GM15510 (cell line): ENCODE measurements around the gene PHC2.

Source experiments
- POLR2A ChIP-seq: IDR thresholded peaks from 3 replicates; pipeline ENCODE4 v1.6.1; 2011; ENCODE audit warnings: borderline replicate concordance; ENCODE audit not compliant: insufficient read length; ENCODE audit errors: extremely low read depth

Gene PHC2

GRCh38 chr1:33286451-33287185, 144.3 kb downstream of the PHC2 start:
- TF ChIP-seq POLR2A: no peak

GRCh38 chr1:33284049-33284448, 146.8 kb downstream of the PHC2 start:
- TF ChIP-seq POLR2A: no peak

- no peak for TF ChIP-seq POLR2A
These were observed 148.1 kb downstream of the PHC2 start for GRCh38 chr1:33282791-33283190.

- no peak for TF ChIP-seq POLR2A
These were observed 149.2 kb downstream of the PHC2 start for GRCh38 chr1:33281554-33282303.

GRCh38 chr1:33280091-33280661, 150.7 kb downstream of the PHC2 start:
- no peak for TF ChIP-seq POLR2A

GRCh38 chr1:33277488-33278084, 153.3 kb downstream of the PHC2 start:
- TF ChIP-seq POLR2A: no peak

GRCh38 chr1:33276573-33277298, 154.2 kb downstream of the PHC2 start:
- TF ChIP-seq POLR2A: no peak

GRCh38 chr1:33275706-33276572, 155.0 kb downstream of the PHC2 start:
- TF ChIP-seq POLR2A: no peak

- no peak for TF ChIP-seq POLR2A
These were observed 155.7 kb downstream of the PHC2 start for GRCh38 chr1:33275195-33275594.

- TF ChIP-seq POLR2A: no peak
These were observed 156.4 kb downstream of the PHC2 start for GRCh38 chr1:33274446-33274845.

- TF ChIP-seq POLR2A: no peak
These were observed 156.9 kb downstream of the PHC2 start for GRCh38 chr1:33273961-33274371.
